Activated T-cell treated with anti-CD3 and anti-CD28 coated beads, Interleukin-2, amount 50 U/mL, for 1 hour (primary cell): ENCODE measurements around the gene LRRN3.

ENCODE experiments used
- DNase-seq: peaks from one replicate; pipeline ENCODE4 v3.0.0-alpha.2; 2020

The LRRN3 gene

GRCh38 chr7:111080495-111081105 is 10.3 kb upstream of the LRRN3 start:
- no peak for DNase-seq

- DNase-seq = no peak
These were observed 9.2 kb upstream of the LRRN3 start for GRCh38 chr7:111081546-111082267.

- no peak for DNase-seq
These were observed 8.6 kb upstream of the LRRN3 start for GRCh38 chr7:111082351-111082750.

- DNase-seq = no peak
These were observed 7.5 kb upstream of the LRRN3 start for GRCh38 chr7:111083413-111083812.

GRCh38 chr7:111085356-111085755 is 5.6 kb upstream of the LRRN3 start:
- DNase-seq = no peak

- no peak for DNase-seq
These were observed 4.4 kb upstream of the LRRN3 start for GRCh38 chr7:111086532-111086931.

GRCh38 chr7:111088328-111088727 is 2.6 kb upstream of the LRRN3 start:
- no peak for DNase-seq

- no peak for DNase-seq
These were observed 1.0 kb upstream of the LRRN3 start for GRCh38 chr7:111089822-111090426.

- DNase-seq = no peak
These were observed 849 bp downstream of the LRRN3 start for GRCh38 chr7:111091593-111092358.

- no peak for DNase-seq
These were observed 1.7 kb downstream of the LRRN3 start for GRCh38 chr7:111092406-111093236.

- no peak for DNase-seq
These were observed 2.6 kb downstream of the LRRN3 start for GRCh38 chr7:111093496-111093895.

GRCh38 chr7:111094419-111094818 is 3.5 kb downstream of the LRRN3 start:
- no peak for DNase-seq

GRCh38 chr7:111096997-111097396 is 6.1 kb downstream of the LRRN3 start:
- DNase-seq = no peak

GRCh38 chr7:111098011-111098925 is 7.3 kb downstream of the LRRN3 start:
- DNase-seq = peak; percentile 61

GRCh38 chr7:111098926-111099250 is 8.0 kb downstream of the LRRN3 start:
- DNase-seq = no peak

GRCh38 chr7:111101856-111102646 is 11.1 kb downstream of the LRRN3 start:
- DNase-seq = no peak

GRCh38 chr7:111103136-111103535 is 12.2 kb downstream of the LRRN3 start:
- DNase-seq = no peak

- no peak for DNase-seq
These were observed 12.8 kb downstream of the LRRN3 start for GRCh38 chr7:111103678-111104274.

GRCh38 chr7:111104710-111105109 is 13.8 kb downstream of the LRRN3 start:
- DNase-seq = no peak

- no peak for DNase-seq
These were observed 14.3 kb downstream of the LRRN3 start for GRCh38 chr7:111105269-111105668.
